Ishikawa (cell line): ENCODE measurements around the gene AGAP3.

Experiments
- YY1 ChIP-seq: IDR thresholded peaks from 2 replicates; pipeline ENCODE4 v1.6.1; 2012; ENCODE audit warnings: low read depth
- TF ChIP-seq, protein P1 (sequence below): IDR thresholded peaks from 2 replicates; pipeline ENCODE4 v1.6.1; 2012

DNA sequence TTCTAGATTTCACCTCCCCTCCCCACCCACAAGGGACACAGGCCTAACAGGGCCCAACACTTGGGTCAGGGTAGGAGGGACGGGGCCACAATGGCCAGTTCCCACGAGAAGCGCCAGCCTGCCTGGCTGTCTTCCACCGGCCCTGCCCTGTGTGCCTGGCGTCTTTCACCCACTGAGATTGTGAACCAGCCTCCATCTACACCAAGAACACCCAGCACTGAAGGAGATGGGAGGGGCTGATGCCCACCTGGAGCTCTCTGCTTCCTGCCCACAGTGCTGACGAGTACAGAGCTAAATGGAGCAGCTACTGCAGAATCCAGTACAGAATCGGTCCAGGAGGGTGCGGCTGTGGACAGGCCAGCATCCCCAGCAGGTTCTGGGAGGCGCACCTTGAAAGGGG lies 40.3 kb upstream of the AGAP3 start:
- TF ChIP-seq, protein P1, sequence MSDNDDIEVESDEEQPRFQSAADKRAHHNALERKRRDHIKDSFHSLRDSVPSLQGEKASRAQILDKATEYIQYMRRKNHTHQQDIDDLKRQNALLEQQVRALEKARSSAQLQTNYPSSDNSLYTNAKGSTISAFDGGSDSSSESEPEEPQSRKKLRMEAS = no peak
- TF ChIP-seq YY1 = no peak
